Glutamatergic neuron (in vitro differentiated cells): ENCODE measurements around the gene RNF183. TPM values are rescaled to one million over a fixed set of nuclear protein-coding genes. Genes with fewer than 3 reads are reported as not detected.

Experiments
- DNase-seq: peaks from one replicate; pipeline ENCODE4 v3.0.0; 2022
- H3K27ac Mint-ChIP-seq: one replicate; pipeline ENCODE4 v1.8.0; 2020; ENCODE audit warnings: mild to moderate bottlenecking, mixed read lengths, inconsistent platforms; ENCODE audit not compliant: unreplicated experiment
- H3K27me3 Mint-ChIP-seq: one replicate; pipeline ENCODE4 v1.8.0; 2020; ENCODE audit warnings: mild to moderate bottlenecking, moderate library complexity, mixed read lengths, inconsistent platforms; ENCODE audit not compliant: unreplicated experiment
- H3K36me3 Mint-ChIP-seq: one replicate; pipeline ENCODE4 v1.8.0; 2020; ENCODE audit warnings: mild to moderate bottlenecking, mixed read lengths, inconsistent platforms; ENCODE audit not compliant: unreplicated experiment
- H3K4me1 Mint-ChIP-seq: one replicate; pipeline ENCODE4 v1.8.0; 2020; ENCODE audit warnings: mild to moderate bottlenecking, low read depth, mixed read lengths, inconsistent platforms; ENCODE audit not compliant: unreplicated experiment
- H3K4me3 Mint-ChIP-seq: one replicate; pipeline ENCODE4 v1.8.0; 2020; ENCODE audit warnings: mild to moderate bottlenecking, mixed read lengths, inconsistent platforms; ENCODE audit not compliant: unreplicated experiment
- H3K9me3 Mint-ChIP-seq: one replicate; pipeline ENCODE4 v1.8.0; 2020; ENCODE audit warnings: mild to moderate bottlenecking, moderate library complexity, mixed read lengths, inconsistent platforms; ENCODE audit not compliant: unreplicated experiment
- total RNA-seq: library from RNA; stranded (reverse); fragmentation: NEBNext Ultra II Directional; extraction: Animal tissue kit (Norgen Biotek cat#: 25700); gene quantifications from one replicate; pipeline ENCODE4 v1.2.1, GENCODE V29; 2021; ENCODE audit not compliant: unreplicated experiment
- TF ChIP-seq, protein P1 (sequence below): fragments of 200-600 bp; sonication (generic); IDR thresholded peaks from one replicate; pipeline ENCODE4 v1.5.0; 2021; ENCODE audit not compliant: partially characterized antibody, unreplicated experiment

Gene RNF183
- total RNA-seq, 1 donor from 2014 or later: not detected

DNA sequence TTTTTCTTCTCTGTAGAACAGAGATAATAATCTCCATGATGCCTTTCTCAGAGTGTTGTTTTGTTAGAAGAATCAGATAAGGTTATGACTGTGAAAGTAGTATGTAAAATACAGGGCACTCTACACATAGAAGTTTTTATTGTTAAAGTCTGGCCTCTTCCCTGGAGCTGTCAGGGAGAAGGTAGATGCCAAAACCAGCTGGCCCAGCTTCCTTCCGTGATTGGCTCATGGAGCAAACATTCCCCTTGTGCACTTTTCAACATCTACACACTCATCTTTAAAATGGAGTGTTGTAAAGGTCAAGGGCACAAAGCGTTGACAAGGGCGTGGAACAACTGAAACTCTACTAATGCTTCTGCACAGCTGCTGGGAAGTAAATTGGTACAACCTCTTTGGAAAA is 7.4 kb upstream of the RNF183 start:
- no peaks in the 10 kb centered on the region for H3K27me3 Mint-ChIP-seq
- H3K4me3 Mint-ChIP-seq: no peak overlapping the region
- no peaks in the 10 kb centered on the region for H3K36me3 Mint-ChIP-seq
- TF ChIP-seq, protein P1, sequence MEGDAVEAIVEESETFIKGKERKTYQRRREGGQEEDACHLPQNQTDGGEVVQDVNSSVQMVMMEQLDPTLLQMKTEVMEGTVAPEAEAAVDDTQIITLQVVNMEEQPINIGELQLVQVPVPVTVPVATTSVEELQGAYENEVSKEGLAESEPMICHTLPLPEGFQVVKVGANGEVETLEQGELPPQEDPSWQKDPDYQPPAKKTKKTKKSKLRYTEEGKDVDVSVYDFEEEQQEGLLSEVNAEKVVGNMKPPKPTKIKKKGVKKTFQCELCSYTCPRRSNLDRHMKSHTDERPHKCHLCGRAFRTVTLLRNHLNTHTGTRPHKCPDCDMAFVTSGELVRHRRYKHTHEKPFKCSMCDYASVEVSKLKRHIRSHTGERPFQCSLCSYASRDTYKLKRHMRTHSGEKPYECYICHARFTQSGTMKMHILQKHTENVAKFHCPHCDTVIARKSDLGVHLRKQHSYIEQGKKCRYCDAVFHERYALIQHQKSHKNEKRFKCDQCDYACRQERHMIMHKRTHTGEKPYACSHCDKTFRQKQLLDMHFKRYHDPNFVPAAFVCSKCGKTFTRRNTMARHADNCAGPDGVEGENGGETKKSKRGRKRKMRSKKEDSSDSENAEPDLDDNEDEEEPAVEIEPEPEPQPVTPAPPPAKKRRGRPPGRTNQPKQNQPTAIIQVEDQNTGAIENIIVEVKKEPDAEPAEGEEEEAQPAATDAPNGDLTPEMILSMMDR: no peak
- peaks cover 5% of the 10 kb centered on the region for H3K4me1 Mint-ChIP-seq
- DNase-seq: no peak
- no peaks in the 10 kb centered on the region for H3K9me3 Mint-ChIP-seq
- no peak overlapping the region for H3K27ac Mint-ChIP-seq

DNA sequence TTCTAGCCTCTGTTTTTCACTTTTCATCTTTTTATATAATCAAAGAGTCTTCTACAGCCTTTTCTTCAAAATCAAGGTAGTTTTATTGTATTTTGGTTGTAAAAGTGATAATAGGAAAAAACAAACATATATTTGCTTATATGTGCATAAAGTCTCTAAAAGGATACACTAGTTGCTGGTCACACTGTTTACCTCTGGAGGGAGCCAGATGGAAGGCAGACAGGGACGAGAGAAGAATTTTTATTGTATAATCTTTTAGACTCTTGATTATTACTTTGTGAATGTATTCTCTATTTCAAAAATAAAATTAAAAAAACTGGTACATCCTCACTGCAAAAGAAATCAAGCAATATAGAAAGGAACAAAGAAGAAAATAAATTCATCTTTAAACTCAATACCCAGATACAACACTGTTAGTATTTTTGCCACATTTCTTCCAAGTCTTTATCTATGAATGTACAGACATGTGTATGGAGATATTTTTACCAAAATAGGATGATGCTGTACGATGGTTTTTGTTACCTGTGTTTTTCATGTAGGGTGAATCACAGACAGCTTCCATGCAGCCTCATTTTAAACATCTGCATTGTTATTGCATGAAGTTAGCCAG is 6.1 kb upstream of the RNF183 start:
- Mint-ChIP-seq H3K27ac (no peak overlapping the region), H3K4me1 (peaks cover 5% of the 10 kb centered on the region), H3K9me3 (no peaks in the 10 kb centered on the region), H3K4me3 (no peak overlapping the region), H3K27me3 (no peaks in the 10 kb centered on the region), H3K36me3 (no peaks in the 10 kb centered on the region)
- TF ChIP-seq, protein P1: no peak
- DNase-seq: no peak

DNA sequence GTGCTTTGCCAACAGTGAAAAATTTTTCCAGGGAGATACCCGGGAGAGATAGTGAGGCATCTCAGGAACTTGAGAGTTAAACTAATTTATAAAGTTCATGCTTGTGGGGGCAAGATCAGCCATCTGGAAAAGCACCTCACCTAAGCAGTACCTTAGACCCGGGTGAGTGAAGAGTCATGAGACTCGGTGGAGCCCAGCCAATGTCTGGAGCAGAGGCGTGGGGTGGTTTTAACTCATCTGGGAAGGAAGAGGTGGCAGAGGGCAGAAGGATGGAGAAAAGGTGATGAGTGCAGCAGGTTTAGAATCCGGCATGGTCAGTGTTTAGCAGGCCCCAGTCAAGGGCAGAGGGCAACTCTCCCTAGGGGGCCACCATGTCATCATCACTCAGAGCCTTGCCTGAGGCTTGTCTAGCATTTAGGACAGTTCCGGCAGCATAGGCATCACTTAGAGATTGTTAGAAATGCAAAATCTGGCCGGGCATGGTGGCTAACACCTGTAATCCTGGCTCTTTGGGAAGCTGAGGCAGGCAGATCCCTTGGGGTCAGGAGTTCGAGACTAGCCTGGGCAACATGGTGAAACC is 4.3 kb upstream of the RNF183 start:
- TF ChIP-seq, protein P1: no peak
- Mint-ChIP-seq H3K36me3 (no peaks in the 10 kb centered on the region), H3K27me3 (no peaks in the 10 kb centered on the region), H3K4me3 (no peak overlapping the region), H3K27ac (no peak overlapping the region), H3K9me3 (no peaks in the 10 kb centered on the region), H3K4me1 (no peaks in the 10 kb centered on the region)
- DNase-seq: peak; percentile 31

- Mint-ChIP-seq H3K36me3 (no peaks in the 10 kb centered on the region), H3K4me1 (no peaks in the 10 kb centered on the region), H3K27me3 (no peaks in the 10 kb centered on the region), H3K27ac (no peak overlapping the region), H3K4me3 (no peak overlapping the region), H3K9me3 (no peaks in the 10 kb centered on the region)
- TF ChIP-seq, protein P1: no peak
- no peak for DNase-seq
These were observed 3.4 kb upstream of the RNF183 start for GRCh38 chr9:113306566-113306965.

DNA sequence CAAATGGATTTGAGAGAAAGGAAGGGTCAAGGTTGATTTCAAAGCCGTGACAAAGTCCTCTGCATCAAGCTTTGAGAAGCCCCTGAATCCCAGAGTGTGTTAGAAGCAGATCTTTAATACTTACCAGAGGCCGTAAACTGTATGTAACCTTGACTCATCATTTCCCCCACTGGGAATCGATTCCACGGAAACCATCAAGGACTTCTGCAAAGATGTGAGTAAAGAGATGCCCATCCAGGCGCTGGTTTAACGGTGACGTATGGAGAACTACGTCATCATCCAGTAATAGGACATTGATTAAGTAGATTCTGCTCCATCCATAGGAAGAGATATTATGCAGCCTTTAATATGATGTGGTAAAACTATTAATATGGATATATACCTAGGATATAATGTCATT is 1.6 kb downstream of the RNF183 start:
- DNase-seq: no peak

More for the DNA sequence above, 1.6 kb downstream of the RNF183 start:
- H3K27ac Mint-ChIP-seq: no peak overlapping the region
- no peak overlapping the region for H3K4me3 Mint-ChIP-seq
- H3K27me3 Mint-ChIP-seq: peaks cover 3% of the 10 kb centered on the region
- H3K9me3 Mint-ChIP-seq: no peaks in the 10 kb centered on the region
- TF ChIP-seq, protein P1: no peak
- H3K4me1 Mint-ChIP-seq: peaks cover 6% of the 10 kb centered on the region
- no peaks in the 10 kb centered on the region for H3K36me3 Mint-ChIP-seq
